ENCODE results near the gene EYS.

DNA sequence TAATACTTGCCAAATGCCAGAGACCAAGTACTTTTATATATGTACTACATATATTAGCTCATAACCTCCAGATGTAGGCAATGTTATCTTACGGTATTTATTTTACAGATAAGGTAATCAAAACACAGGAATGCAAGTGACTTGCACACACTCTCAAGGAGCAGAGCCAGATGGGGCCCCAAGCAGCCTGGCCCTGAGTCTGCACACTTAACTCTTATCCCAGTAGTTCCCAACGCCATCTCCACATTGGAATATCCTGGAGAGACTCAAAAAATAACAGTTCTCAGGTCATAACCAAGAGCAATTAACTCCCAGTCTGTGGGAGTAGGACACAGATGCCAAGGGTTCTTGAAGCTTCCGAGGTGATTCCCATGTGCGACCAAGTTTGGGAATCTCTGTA, 1672.7 kb downstream of the EYS start:
- TF ChIP-seq, protein P1, sequence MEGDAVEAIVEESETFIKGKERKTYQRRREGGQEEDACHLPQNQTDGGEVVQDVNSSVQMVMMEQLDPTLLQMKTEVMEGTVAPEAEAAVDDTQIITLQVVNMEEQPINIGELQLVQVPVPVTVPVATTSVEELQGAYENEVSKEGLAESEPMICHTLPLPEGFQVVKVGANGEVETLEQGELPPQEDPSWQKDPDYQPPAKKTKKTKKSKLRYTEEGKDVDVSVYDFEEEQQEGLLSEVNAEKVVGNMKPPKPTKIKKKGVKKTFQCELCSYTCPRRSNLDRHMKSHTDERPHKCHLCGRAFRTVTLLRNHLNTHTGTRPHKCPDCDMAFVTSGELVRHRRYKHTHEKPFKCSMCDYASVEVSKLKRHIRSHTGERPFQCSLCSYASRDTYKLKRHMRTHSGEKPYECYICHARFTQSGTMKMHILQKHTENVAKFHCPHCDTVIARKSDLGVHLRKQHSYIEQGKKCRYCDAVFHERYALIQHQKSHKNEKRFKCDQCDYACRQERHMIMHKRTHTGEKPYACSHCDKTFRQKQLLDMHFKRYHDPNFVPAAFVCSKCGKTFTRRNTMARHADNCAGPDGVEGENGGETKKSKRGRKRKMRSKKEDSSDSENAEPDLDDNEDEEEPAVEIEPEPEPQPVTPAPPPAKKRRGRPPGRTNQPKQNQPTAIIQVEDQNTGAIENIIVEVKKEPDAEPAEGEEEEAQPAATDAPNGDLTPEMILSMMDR (IDR thresholded peaks at IDR 0.05): no peak
- TF ChIP-seq POLR2A (IDR thresholded peaks at IDR 0.05) (no peak), POLR2AphosphoS5 (IDR thresholded peaks at IDR 0.05) (no peak)

Data from breast epithelium (tissue), 3 donors.